C4-2B (cell line): ENCODE data around the gene BMAL1.

ENCODE experiments used
- H3K27ac ChIP-seq: fragments of 450-650 bp; 2 replicates; pipeline ENCODE4 v1.5.1; 2017
- CTCF ChIP-seq: fragments of 450-650 bp; conservative IDR thresholded peaks from 2 replicates; pipeline ENCODE4 v1.5.1; 2017; ENCODE audit warnings: mild to moderate bottlenecking
- ZFX ChIP-seq: fragments of 450-650 bp; IDR thresholded peaks from 2 replicates; pipeline ENCODE4 v1.6.1; 2017

BMAL1 gene

DNA sequence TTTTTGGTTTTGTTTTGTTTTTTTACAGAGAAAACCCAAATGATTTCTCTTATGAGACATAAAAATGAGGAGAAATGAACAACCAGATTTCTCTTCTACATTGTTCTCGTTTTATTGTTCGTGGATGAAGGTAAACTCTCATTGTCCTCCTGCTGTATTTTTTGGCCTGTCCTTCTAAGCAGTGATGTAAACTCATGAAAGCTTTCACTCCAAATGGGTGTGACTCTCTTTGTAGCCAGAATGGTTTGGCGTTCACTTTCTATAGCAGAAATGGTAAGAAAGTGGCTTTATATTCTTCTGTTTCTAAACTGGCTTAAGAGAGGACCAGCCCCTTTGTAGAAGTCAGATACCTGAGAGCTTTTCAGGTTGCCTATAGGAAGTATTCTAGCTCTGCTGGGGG lies 15.5 kb upstream of the BMAL1 start:
- H3K27ac ChIP-seq: no peak overlapping the region
- TF ChIP-seq ZFX (no peak), CTCF (no peak)

GRCh38 chr11:13268791-13269190 lies 8.8 kb upstream of the BMAL1 start:
- no peak overlapping the region for H3K27ac ChIP-seq
- TF ChIP-seq ZFX (no peak), CTCF (no peak)

DNA sequence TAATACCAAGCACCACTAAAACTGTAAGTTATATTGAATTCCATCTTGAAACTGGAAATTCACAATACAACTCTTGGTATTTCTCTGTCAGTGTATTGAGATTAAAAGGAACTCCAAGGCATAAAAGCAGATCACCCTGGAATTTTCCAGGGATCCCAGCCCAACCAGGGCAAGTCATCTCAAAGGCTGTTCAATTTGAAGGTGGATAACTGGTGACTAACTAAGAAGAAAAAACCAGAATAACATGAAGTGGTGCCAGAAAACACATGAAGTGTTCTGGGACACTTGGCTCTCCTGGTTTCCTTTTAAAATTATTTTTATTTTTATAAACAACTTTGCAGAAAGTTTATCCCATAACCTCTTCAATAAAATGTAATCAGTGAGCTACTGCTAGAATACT lies 7.8 kb upstream of the BMAL1 start:
- H3K27ac ChIP-seq: no peak overlapping the region
- TF ChIP-seq CTCF: no peak
- TF ChIP-seq ZFX: no peak

DNA sequence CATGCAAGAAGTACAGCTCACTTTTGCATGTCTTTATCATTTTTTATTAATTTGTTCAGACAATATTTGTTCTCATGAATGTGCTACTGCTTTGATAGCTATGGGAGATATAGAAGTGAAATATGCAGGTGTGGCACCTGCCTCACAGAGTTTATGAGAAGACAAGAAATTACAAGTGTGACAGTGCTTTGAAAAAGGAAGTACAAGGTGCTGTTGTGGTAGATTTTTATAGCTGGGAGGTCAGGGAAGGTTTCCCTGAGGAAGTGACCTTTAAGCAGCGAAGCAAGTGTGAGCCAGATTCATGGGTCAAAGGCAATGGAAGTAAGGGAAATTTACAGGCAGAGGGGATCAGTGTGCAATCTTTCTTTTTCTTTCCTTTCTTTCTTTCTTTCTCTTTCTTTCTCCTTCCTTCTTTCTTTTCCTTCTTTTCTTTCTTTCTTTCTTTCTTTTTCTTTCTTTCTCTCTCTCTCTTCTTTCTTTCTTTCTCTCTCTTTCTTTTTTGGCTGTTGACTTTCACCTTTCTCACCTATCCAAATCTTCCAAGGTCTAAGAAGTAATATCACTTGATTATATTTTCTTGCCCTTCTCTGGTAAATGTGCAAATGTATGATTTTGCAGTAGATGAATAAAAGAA lies 6.4 kb upstream of the BMAL1 start:
- no peak overlapping the region for H3K27ac ChIP-seq
- no peak for TF ChIP-seq ZFX
- no peak for TF ChIP-seq CTCF

GRCh38 chr11:13276454-13276831 lies 1.1 kb upstream of the BMAL1 start:
- peak overlapping the region; percentile 73; the same call in 1 of the 2 replicates for H3K27ac ChIP-seq
- TF ChIP-seq CTCF: no peak
- no peak for TF ChIP-seq ZFX

DNA sequence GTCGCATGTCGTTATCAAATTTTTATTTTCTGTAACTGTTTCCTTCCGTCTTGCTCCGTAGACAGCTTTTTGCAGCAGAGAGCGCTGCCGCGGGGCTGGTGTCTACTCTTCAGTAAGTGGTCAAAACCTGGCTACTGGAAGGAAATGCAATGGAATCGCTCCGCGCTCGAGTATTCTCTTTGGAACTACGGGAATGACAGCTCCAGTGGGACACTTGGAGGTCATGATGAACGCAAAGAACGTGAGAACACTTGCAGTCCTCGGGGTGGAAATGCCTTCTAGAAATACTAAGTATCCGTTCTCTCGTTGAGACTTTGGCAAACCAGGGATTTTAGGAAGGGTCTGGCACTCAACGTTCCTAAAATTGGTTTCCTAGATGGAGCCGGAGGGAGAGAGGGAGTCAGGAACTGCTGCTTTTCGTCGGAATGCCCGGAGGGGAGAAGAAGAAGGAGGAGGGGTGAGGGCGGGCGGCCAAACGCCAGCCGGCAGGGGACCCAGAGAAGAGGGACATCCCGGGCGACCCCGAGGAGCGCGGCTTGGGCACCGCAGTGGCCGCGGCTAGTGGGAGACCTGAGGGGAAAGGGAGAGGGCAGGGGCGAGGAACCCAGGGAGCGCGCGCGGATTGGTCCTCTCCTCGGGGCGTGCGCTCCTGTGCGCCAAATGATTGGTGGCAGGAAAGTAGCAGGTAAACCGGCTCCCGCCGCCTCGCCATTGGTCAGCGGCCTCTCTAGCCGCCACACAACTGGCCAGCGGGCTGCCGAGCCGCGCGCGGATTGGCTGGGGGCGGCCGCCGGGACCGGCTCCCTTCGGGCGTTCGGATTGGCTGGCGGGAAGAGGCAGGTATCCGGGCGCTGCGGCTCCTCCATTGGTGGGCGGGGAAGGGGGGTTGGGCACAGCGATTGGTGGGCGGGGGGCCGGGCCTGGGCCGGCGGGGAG lies 490 bp upstream of the BMAL1 start:
- no peak for TF ChIP-seq ZFX
- TF ChIP-seq CTCF: no peak
- H3K27ac ChIP-seq: peak overlapping the region; percentile 73
